ENCODE data around the gene PTPRB.

The PTPRB gene

DNA sequence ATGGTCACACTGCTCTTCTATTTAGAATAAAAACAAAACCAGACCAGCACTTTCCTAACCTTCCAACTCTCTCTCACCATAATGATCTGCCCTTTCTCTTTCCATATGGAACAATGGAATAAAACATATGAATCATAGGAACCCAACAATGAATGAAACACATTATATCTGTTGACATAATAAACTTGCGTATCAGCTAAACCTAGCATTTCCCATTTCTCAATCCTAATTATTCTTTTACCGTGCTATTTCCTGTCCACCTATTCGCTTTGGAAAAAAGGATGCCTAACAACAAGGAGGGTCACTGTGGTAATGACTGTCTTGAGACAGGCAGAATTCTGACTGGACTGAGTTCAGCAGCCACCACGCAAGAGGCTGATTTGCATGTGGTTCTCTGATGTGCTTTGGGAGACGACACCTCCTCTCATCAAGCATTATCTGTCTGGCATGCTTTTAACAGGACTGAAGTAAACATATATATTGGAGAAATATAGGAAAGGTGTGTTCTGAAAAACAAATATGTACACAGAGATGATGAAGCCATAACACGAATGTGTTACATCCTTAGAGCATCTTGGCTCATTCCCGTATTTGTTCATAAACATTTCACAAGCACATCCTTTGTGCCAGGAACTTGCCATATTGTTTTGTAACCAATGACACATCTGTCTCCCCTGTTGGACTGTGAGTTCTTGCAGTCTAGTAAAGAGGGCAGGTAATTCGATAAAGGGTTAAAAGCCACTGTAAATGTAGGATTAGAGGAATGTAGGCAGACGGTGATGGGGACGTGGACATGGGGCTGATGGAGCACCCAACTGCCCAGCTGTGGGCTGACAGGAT is 87.7 kb downstream of the PTPRB start:
- TF ChIP-seq, protein P1, sequence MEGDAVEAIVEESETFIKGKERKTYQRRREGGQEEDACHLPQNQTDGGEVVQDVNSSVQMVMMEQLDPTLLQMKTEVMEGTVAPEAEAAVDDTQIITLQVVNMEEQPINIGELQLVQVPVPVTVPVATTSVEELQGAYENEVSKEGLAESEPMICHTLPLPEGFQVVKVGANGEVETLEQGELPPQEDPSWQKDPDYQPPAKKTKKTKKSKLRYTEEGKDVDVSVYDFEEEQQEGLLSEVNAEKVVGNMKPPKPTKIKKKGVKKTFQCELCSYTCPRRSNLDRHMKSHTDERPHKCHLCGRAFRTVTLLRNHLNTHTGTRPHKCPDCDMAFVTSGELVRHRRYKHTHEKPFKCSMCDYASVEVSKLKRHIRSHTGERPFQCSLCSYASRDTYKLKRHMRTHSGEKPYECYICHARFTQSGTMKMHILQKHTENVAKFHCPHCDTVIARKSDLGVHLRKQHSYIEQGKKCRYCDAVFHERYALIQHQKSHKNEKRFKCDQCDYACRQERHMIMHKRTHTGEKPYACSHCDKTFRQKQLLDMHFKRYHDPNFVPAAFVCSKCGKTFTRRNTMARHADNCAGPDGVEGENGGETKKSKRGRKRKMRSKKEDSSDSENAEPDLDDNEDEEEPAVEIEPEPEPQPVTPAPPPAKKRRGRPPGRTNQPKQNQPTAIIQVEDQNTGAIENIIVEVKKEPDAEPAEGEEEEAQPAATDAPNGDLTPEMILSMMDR (IDR thresholded peaks at IDR 0.05; ENCODE audit: low read length, missing control alignments): no peak
- peak; percentile 91 for DNase-seq (ENCODE audit: low read depth)
- no peak overlapping the region for H3K4me3 ChIP-seq (replicated peaks; ENCODE audit: low read depth, low read length)

DNA sequence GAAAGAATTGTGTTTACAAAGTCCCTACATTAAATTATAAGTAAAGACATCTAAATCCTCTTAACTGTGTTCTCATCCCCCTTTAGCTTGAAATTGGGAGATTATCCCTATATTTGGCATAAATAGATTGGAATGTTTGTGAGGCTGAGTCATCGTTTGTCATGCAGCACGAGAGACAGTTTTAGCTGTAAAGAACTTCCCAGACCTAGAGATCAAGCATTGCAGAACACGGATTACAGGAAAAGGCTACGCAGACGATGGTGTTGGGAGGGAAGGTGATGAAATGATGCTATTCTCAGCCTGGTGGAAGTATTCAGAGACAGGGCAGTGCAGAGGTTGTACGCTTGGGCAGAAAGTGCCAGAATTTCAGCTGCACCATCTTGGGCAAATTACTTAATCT is 93.8 kb downstream of the PTPRB start:
- TF ChIP-seq, protein P1 (IDR thresholded peaks at IDR 0.05; ENCODE audit: low read length, missing control alignments): no peak
- H3K4me3 ChIP-seq (replicated peaks; ENCODE audit: low read depth, low read length): no peak overlapping the region
- peak; percentile 100 for DNase-seq (ENCODE audit: low read depth)

DNA sequence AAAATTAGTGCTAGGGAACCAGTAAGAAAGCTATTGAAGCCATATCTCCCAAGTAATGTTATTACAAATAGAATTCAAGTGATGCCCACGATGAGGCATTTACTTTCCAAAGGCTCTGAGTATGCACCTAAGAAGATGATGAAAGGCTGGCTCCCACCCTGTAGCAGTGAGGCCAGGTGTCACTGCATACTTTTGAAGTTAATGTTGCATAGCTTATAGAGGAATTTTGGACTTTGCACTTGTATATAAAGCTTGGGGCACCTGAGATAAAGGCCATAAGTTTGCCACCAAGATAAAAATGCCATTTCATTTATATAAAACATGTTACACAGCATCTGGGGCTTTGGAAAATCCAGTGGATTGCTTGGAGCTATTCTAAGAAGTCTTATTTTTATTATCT is 96.2 kb downstream of the PTPRB start:
- no peak overlapping the region for H3K4me3 ChIP-seq (replicated peaks; ENCODE audit: low read depth, low read length)
- DNase-seq (ENCODE audit: low read depth): no peak
- TF ChIP-seq, protein P1 (IDR thresholded peaks at IDR 0.05; ENCODE audit: low read length, missing control alignments): no peak

DNA sequence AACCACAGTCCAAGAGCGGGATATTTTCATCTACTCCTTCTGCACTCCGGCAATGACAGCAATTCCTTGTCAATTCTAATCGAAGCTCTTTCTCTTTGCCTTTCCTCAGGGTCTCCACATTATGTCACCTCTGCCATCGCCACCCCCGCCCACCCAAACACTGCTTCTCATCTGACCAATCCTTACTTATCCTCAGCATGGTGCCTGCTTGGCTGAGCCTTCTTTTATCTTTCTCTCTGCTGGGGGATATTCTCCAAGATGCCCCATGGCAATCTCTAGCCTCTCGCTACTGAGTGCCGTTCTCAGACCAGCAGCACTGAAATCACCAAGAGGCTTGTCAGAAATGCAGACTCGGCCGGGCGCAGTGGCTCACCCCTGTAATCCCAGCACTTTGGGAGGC is 100.6 kb downstream of the PTPRB start:
- TF ChIP-seq, protein P1 (IDR thresholded peaks at IDR 0.05; ENCODE audit: low read length, missing control alignments): no peak
- no peak overlapping the region for H3K4me3 ChIP-seq (replicated peaks; ENCODE audit: low read depth, low read length)
- DNase-seq (ENCODE audit: low read depth): no peak

DNA sequence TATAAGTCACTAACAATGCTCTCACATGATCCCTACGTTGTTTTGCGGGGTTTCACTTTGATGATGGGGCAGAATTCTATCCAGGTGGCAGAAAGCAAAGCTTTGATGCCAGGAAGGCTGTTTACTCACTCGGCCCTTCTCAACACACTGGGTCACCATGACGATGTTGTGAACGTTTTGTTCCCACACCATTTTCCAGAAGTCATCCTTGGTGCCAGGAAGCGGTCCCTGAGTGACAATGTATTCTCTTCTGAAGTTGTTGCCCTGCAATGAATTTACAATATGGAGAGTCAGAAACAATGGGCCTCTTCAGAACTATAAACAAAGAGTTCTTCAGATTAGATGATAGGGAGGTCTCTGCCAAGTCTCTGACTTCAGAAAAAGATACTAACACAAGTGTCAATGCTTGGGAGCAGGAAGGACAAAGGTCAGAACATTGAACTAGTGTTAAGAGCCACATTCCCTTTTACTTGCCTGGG is 101.3 kb downstream of the PTPRB start:
- TF ChIP-seq, protein P1 (IDR thresholded peaks at IDR 0.05; ENCODE audit: low read length, missing control alignments): no peak
- DNase-seq (ENCODE audit: low read depth): peak; percentile 73

DNA sequence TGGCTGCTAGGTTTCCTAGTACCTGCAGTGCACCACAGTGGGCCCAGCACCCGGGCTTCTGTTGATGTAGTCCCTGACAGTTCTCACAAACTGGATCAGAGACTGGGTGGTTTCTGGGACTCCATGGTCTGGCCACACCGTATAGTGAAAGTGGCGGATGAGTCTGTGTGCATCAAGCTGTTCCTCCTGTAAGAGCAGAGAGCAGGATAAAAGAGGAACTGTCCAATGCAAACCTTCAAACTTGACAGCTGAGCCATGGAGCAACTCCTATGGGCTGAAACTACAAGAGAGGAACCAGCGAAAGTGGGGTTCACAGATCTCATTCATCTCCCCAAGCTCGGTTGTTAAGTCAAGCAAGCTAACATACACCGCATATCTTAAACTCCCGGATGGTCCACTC is 102.8 kb downstream of the PTPRB start:
- TF ChIP-seq, protein P1 (IDR thresholded peaks at IDR 0.05; ENCODE audit: low read length, missing control alignments): no peak
- H3K4me3 ChIP-seq (replicated peaks; ENCODE audit: low read depth, low read length): no peak overlapping the region
- DNase-seq (ENCODE audit: low read depth): no peak

More for the DNA sequence above, 101.3 kb downstream of the PTPRB start:
- no peak overlapping the region for H3K4me3 ChIP-seq (replicated peaks; ENCODE audit: low read depth, low read length)

DNA sequence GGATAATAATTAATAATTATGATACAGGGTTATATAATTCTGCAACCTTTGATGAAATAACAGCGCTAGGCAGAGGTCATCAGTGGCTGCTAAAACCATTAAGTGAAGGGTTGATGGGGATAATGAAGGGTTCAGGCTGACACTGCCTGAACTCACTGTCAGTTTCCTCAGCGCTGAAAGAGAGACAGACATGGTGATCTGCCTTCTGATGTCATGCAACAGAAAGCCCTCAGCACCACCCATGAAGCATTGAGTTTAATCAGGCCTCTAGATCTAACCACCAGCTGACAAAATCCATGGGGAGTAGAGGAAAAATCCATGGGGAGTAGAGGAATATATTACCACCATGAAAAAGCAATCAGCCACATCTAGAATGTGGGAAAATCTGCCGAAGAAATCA is 107.6 kb downstream of the PTPRB start:
- TF ChIP-seq, protein P1 (IDR thresholded peaks at IDR 0.05; ENCODE audit: low read length, missing control alignments): no peak
- no peak for DNase-seq (ENCODE audit: low read depth)
- no peak overlapping the region for H3K4me3 ChIP-seq (replicated peaks; ENCODE audit: low read depth, low read length)
